Eye (tissue), 1 donor: ENCODE results near the gene UGT1A5.

Experiments
- DNase-seq: peaks from one replicate; pipeline ENCODE4 v3.0.0-alpha.2; 2015

Gene UGT1A5

DNA sequence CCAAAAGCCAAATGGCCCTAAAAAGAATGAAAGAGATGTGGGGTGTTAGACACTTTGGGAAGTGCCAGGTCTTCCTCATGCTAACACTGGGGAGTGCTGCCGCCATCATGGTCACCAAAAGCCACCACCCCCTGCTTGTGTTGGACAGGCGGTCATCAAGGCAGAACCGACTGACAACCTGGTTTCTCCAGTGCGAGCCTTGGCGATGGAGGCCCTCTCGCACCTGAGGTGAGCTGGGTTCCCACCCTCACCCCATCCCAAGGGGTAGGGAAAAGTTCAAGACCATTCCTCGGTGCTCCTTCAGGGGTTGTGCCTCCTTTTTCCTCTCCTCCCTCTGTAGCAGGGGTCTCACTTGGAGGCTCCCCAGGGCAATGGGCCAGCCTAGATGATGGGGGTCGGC, 99.0 kb downstream of the UGT1A5 start:
- no peak for DNase-seq

DNA sequence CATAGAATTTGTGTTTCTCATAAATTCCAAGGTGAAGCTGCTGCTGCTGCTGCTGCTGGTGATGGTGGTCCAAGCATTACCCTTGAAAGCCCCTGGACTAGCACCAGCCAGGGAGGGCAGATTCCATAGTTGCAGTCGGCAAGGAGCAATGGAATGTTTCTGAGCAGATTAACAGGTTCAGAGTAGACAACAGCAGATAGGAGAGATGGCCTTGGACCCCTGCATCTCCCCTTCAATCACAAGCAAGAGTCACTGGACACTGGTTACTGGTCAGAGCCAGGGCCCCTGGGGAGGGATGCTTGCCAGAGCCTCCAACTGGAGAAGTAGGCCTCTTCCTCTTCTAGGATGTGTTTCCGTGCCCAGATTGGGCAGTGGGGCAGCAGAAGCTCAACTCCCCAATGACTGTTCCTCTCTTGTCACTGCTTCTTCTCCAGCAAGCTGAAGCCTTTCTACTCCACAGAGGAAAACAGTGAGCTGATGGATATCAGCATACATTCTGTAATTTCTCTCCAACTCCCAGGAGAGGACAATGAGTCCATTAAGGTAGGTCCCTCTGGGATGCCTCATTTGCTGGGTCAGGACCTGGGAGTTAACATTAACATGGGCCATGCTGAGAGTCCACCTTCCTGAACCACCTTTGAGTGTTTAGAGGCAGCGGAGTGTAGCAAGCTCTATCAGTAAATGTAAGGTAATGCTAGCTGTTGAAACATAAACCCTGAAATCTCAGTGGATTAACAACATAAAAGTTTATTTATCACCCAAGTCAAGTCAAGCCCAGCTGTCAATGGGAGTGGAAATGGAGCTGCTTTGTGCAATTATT, 100.7 kb downstream of the UGT1A5 start:
- DNase-seq, result peak; percentile 9

DNA sequence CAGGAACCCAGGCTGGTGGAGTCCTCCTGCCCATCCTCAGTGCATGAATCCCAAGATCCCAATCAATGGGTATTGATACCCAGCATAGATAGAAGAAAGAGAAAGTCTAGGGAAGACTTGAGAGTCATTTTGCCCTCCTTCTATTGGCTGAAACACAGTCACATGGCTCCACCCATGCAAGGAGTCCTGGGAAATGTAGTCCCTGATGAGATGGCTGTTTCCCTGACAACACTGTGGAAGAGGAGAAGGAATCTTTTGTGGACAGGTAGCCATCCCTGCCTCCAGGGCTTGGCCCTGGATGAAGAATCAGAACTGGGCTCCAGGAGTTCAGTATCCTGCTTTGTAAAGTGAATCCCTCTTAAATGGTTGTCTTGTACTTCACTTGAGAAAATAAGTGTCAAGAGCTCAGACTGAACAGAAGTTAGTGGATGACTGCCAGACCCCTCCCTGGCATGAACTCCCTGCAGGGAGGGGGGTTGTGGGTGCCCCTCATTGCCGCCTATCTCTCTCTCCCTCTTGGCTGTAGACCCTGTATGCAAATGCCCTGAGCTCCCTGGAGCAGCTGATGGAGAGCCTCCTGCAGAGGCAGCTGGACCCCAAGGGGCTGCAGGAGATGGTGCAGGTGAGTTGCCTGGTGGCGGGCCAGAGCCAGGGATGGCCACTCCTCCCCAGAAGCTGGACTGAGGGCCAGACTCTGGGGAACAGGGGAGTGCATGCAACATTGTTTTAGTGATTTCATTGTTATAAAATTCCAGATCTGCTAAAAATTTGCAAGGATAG, 101.5 kb downstream of the UGT1A5 start:
- DNase-seq, result no peak

DNA sequence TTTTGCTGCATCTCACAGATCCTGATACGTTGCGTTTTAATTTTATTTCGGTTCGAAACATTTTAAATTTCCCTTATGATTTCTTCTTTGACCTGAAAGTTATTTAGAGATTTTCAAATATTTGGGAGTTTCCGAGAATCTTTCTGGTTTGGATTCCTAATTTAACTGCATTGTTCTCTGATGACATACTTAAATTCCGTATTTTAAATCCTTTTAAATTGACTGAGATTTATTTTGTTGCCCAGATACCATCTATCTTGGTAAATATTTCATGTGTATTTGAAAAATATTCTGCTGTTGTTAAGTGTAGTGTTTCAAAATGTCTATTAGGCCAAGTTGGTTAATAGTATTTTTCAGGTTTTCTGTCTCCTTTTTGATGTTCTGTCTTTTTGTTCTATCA, 103.2 kb downstream of the UGT1A5 start:
- DNase-seq, result no peak

DNA sequence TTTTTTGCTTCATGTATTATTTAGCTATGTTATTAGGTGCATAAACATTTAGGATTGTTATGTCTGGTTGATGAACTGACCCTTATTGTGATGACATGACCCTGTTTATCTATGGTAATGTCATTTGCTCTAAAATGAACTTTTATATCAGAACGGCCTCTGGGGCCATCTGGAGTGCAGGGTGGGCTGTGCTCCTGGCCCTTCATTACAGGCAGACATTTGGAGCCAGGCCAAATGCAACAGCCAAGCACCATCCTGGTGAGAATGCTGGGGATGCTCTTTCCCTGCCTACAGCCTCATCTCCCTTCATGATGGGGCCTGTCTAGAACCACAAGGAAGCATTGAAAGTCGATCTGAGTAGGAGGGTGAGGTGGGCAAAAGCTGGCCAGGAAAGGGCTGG, 103.6 kb downstream of the UGT1A5 start:
- DNase-seq, result no peak

DNA sequence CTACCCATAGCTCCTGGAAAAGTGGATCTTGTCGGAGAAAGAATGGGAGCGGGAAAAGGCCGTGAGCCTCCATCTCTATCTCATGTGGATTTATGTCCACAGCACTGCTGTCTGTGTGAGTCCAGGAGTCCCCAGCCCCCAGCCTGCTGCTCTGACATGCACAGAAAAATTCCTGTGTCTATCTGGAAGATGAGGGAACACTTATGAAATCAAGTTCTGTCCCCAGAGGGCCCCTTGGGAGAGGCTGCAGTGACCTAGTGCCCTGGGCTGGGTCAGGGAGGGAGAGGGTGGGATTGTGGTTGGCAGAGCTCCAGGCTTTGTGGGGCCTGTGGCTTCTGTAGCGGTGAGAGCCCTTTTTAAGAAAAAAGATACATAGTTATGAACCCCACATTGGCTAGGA, 104.1 kb downstream of the UGT1A5 start:
- no peak for DNase-seq

DNA sequence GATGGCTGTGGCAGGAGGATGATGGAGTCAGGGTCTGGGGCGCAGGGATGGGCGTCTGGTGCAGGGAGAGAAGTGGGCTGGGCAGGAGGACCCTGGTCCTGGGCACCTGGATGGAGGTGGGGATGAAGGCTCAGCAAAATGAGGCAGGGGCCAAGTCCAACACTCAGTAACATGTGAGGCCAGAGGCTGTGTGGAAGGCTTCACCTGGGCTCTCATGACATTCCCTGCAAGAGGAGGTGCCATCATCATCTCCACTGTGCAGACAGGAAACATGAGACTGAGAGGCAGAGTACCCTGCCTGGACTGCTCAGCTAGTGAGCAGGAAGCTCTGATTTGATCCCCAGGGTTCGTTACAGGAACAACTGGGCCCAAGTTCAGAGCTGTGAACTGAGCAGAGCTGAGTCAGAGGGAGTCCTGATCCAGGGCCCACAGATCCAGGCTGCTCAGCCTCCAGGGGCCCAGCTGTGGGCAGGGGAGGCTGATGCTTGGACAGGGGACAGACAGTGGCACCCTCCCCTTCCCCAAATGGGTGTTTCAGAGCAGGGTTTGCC, 104.7 kb downstream of the UGT1A5 start:
- no peak for DNase-seq

DNA sequence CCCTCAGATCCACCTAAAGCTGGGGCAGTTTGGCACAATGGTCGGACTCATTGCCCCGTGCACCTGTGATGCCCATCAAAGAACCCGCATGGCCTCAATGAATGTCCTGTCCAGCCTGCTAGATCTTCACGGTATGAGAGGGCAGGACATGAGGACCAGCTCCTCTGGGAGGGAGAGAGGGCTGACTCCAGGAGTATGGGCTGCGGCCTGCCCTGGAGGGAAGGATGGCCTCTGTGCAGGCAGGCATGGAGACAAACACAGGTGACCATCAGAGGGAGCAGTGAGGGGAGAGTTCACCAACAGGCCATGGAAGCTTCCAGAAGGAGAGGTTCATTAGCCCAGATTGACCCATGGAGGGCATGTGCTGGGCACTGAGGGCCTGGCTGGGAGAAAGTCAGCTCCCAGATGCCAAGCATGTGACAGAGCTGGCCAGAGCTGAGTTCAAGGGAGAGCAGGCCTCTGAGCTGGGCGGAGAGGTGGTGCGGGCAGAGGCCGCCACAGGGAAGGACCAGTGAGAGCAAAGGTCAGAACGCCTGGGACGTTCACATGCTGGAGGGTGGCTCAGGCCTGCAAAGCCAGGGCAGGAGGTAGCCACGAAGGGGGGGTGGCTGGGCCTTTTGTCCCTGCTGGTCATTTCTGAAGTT, 105.4 kb downstream of the UGT1A5 start:
- DNase-seq, result no peak

DNA sequence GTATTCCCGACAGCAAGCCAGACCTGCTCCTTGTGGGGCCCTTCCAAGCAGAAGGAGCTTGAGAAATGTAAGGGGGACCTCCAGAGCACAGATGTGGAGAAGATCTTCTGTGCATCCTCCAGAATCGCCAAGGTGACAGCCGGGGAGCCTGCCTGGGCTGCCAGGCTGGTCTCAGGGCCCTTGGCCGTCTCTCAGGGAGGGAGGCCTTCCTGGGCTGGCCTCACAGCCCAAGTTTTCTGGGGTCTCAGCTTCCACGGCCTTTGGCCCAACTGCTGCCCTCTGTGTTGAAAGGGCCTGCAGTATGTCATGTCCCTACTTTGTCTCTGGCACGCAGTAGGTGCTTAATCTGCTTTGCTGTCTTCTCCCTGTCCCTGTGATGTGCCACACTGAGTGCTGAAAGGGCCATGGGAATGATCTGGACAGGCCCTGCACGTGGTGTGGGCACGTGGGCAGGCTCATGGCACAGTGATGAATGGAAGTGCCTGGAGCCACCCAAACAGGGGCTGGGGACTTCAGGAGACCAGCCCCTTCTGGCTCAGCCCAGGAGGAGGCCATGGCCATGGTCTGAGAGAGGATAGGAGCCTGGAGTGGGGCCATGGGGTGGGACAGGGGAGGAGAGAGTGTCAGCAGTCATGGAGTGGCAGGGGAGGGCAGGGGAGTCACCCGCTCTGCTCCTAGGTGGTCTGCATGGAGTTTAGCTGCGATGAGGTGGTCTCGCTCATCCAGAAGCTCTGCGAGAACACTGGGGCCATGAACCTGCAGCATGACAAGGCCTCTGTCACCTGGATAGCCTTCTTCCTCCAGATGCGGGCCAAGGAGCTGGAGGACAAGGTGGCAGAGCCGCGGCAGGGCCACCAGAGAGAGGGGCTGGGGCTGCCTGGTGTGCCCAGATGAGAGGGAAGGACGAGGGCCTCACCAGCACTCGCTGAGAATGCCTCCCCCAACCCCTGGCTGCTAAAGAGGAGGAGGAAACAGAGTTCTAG, 106.2 kb downstream of the UGT1A5 start:
- no peak for DNase-seq

DNA sequence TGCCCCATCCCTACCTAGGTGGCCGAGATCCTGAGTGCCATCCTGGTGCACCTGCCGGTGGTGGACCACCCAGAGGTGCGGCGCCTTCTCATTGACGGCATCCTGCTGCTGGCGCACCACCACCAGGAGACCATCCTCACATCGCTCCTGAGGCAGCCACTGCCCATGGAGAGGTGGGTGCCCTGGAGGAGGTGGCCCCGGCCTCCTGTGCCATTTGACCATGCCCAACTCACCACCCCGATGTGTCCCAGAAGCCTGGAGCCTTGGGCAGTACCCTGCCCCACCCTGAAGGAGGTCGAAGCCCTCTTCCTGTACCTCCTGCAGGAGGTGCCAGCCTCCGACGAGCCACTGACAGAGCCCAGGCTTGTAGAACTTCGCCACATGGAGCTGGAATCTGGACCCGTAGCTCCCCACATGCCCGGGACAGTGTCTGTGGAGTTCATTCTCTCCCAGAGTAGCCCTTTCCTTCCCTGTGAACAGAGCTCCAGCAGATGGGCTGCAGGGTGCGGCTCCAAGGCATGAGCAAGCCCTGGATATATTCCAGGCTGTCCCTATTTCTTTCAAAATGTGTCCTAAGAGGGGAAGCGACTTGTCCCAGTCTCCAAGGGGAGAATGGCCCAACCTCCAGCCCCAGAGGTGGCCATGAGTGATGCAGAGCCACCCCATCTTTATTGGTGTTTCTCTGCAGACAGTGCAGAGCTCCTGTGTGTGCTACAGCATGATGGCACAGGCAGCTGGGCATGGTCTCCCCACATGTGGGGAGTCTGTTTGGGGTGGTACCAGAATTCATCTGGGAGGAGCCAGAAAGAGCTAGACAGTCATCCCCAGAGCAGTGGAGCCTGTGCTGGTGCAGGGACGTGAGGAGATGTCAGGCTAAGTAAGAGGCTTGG, 107.4 kb downstream of the UGT1A5 start:
- no peak for DNase-seq

DNA sequence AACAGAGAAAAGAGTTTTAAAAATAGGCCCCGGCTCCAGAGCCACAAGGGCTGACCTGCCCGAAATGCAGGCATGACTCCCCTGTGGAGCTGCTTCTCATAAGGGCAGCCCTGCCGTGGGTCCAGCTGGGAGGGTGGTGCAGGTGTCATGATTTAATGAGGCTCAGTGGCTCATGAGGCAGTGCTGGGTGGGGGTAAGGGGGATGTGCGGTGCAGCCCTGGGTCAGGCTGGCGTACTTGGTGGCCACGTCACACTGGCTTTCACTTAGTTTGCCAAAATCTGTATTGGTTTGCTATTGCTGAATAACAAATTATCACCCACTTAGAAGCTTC, 108.0 kb downstream of the UGT1A5 start:
- no peak for DNase-seq

DNA sequence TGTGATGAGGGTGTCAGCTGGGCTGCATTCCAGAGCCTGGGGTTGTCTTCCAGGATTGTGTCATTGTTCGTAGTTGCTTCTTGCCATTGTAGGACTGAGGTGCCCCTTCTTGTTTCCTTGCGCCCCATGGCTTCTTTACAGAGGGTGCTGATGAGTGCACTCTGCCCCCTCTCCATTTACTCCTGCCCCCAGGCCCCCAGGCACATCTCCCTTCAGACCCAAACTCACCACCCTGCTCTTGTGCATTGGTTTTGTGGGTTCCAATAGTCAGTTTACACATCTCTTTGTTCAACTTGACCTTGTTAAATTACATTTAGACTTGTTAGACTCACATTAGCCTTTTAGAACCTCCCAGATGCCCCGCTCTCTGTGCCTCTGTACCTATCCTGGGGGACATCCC, 108.5 kb downstream of the UGT1A5 start:
- DNase-seq, result no peak

DNA sequence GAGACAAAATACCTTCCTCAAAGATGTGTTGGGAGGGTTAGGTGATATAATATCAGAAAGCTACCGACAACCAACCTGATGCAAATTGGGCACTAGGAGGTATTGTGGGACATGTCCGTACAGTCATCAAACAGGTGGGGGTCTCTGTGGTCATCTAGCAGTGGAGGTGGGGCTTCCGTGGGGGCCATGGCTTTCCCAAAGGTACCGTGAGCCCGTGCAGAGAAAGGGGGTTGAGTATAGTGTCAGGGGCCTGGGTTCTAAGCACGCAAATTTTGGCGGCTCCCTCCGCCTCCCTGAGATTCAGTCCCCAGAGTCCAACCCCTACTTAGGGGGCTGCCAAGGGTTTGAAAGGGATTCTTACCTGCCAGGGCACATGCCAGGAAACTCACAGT, 109.0 kb downstream of the UGT1A5 start:
- no peak for DNase-seq

DNA sequence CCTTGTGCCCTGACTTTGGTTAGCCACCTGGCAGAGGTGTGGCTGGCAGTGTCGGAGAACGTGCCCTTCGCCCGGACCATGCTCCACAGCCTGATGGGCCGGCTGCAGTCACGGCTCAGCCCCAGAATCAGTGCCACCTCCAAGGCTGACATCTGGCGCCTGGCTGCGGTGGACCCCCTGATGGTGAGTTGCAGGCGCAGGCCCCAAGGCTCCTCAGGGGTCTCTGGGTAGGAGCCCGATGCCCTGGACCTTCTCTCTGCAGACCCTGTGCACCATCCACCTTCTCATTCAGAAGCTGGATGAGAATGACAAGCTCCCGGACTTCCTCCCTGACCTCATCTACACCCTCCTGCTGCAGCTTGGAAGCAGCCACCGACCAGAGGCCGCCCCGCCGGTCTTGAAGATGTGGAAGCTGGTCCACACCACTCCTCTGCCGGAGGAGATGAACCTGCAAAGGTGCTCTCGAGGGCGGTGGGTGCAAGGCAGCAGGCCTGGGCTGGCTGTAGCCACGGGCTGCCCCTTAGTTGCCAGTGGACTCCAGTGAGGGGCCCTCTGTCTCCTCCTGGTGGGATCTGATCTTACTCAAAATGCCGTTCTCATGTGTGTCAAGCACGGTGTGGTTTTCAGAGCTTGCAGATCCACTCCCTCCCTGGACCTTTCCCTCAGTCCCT, 109.5 kb downstream of the UGT1A5 start:
- no peak for DNase-seq
